K562 (cell line): Measurements from ENCODE around the gene PIP5KL1. TPM values are rescaled to one million over a fixed set of nuclear protein-coding genes. Genes with fewer than 3 reads are reported as not detected.
A peak's percentile ranks its signal among the peaks of the same experiment; 100 is the strongest.

Experiments used
- ARID1B ChIP-seq: fragments of 450-650 bp; IDR thresholded peaks from 2 replicates; pipeline ENCODE4 v1.6.1; 2016; ENCODE audit warnings: antibody characterized with exemption, mild to moderate bottlenecking, inconsistent platforms
- C11orf30 ChIP-seq: fragments of 450-650 bp; IDR thresholded peaks from 2 replicates; pipeline ENCODE4 v1.6.1; 2016; ENCODE audit warnings: low read depth, mild to moderate bottlenecking
- CEBPG ChIP-seq, 3 experiments: fragments of 200-800 bp in 1 of 3; sonication (Bioruptor generic) in 1 of 3; sonication (generic) in 1 of 3; formaldehyde crosslinking in 1 of 3; IDR thresholded peaks in 2 of 3; conservative IDR thresholded peaks in 1 of 3; 2 replicates each; pipeline versions ENCODE4 v1.6.1 to v1.8.0; 2016 to 2022; ENCODE audit warnings: missing compliant biosample characterization in 2 of 3, missing genetic modification characterization in 2 of 3, mild to moderate bottlenecking in 1 of 3, missing genetic modification reagents in 1 of 3
- COPS2 ChIP-seq: fragments of 450-650 bp; conservative IDR thresholded peaks from 2 replicates; pipeline ENCODE4 v1.6.1; 2016; ENCODE audit warnings: mild to moderate bottlenecking, moderate library complexity
- CREBBP ChIP-seq: IDR thresholded peaks from one replicate; pipeline ENCODE4 v1.6.1; 2012; ENCODE audit warnings: low read depth, mild to moderate bottlenecking, control low read depth, inconsistent platforms, low read length
- HDAC2 ChIP-seq: fragments of 450-650 bp; IDR thresholded peaks from 2 replicates; pipeline ENCODE4 v1.6.1; 2016; ENCODE audit warnings: mild to moderate bottlenecking
- PHF20 ChIP-seq: fragments of 450-650 bp; IDR thresholded peaks from 2 replicates; pipeline ENCODE4 v1.6.1; 2018; ENCODE audit not compliant: partially characterized antibody
- POLR3A ChIP-seq: IDR thresholded peaks from 2 replicates; pipeline ENCODE4 v1.6.1; 2011; ENCODE audit warnings: borderline replicate concordance, mild to moderate bottlenecking, moderate library complexity; ENCODE audit not compliant: insufficient read length, insufficient read depth; ENCODE audit errors: extremely low read depth
- PTBP1 ChIP-seq: fragments of 200-400 bp; formaldehyde crosslinking; IDR thresholded peaks from 2 replicates; pipeline ENCODE4 v1.6.1; 2017; ENCODE audit warnings: low read depth, low read length
- SAP30 ChIP-seq: fragments of 200-600 bp; sonication (generic); IDR thresholded peaks from 2 replicates; pipeline ENCODE4 v1.6.1; 2012; ENCODE audit warnings: borderline replicate concordance, low read depth, mild to moderate bottlenecking, moderate library complexity, low read length, control low read depth, inconsistent platforms; ENCODE audit not compliant: insufficient read depth, poor library complexity, severe bottlenecking
- SIN3B ChIP-seq: fragments of 450-650 bp; IDR thresholded peaks from 2 replicates; pipeline ENCODE4 v1.6.1; 2017; ENCODE audit warnings: low read depth, mild to moderate bottlenecking, moderate library complexity
- SMARCA5 ChIP-seq: fragments of 450-650 bp; IDR thresholded peaks from 2 replicates; pipeline ENCODE4 v1.6.1; 2016
- SNRNP70 ChIP-seq: fragments of 200-400 bp; formaldehyde crosslinking; optimal IDR thresholded peaks from 2 replicates; pipeline ENCODE3; 2017; ENCODE audit warnings: low read depth, low read length
- SP1 ChIP-seq: sonication (generic); formaldehyde crosslinking; IDR thresholded peaks from 2 replicates; pipeline ENCODE4 v1.8.1; 2022; ENCODE audit warnings: mild to moderate bottlenecking, missing genetic modification reagents
- U2AF2 ChIP-seq: fragments of 200-400 bp; formaldehyde crosslinking; optimal IDR thresholded peaks from 2 replicates; pipeline ENCODE3; 2017; ENCODE audit warnings: low read depth, mild to moderate bottlenecking, low read length
- ZNF124 ChIP-seq: sonication (generic); formaldehyde crosslinking; IDR thresholded peaks from 2 replicates; pipeline ENCODE4 v1.8.1; 2022; ENCODE audit warnings: missing genetic modification reagents
- ZNF140 ChIP-seq: fragments of 250-450 bp; sonication (Bioruptor Pico); IDR thresholded peaks from 2 replicates; pipeline ENCODE4 v1.8.0; 2021; ENCODE audit warnings: moderate library complexity, mild to moderate bottlenecking, inconsistent platforms
- ZNF174 ChIP-seq: fragments of 250-450 bp; sonication (Bioruptor Pico); IDR thresholded peaks from 2 replicates; pipeline ENCODE4 v1.4.0; 2020; ENCODE audit warnings: mild to moderate bottlenecking
- ZNF197 ChIP-seq: fragments of 200-800 bp; sonication (Bioruptor generic); IDR thresholded peaks from 2 replicates; pipeline ENCODE4 v1.6.1; 2016; ENCODE audit warnings: low read depth, missing genetic modification characterization, missing compliant biosample characterization
- ZNF764 ChIP-seq: fragments of 250-450 bp; sonication (Bioruptor Pico); IDR thresholded peaks from 2 replicates; pipeline ENCODE4 v1.4.0; 2020; ENCODE audit warnings: low read depth, mild to moderate bottlenecking, moderate library complexity
- ZZZ3 ChIP-seq: fragments of 450-650 bp; IDR thresholded peaks from 2 replicates; pipeline ENCODE4 v1.6.1; 2016; ENCODE audit warnings: antibody characterized with exemption, mild to moderate bottlenecking, moderate library complexity
- polyA plus RNA-seq, 8 experiments: library from polyadenylated mRNA; depleted of rRNA in 4 of 8; stranded (reverse) in 5 of 8; unstranded in 3 of 8; fragments of >200 nt; fragmentation: Nextera tagmentation in 2 of 8; fragmentation: Illumina TruSeq in 1 of 8; extraction: Ambion mirVana in 2 of 8; extraction: Trizol in 1 of 8; gene quantifications; 2 replicates each; pipeline versions ENCODE4 v1.2.1 to v1.2.3, GENCODE V29; 2011 to 2014; ENCODE audit warnings: inconsistent platforms in 1 of 8, missing spikeins in 1 of 8
- total RNA-seq, 7 experiments: library from RNA; depleted of rRNA in 6 of 7; stranded (reverse); fragments of >200 nt in 6 of 7; fragmentation: Illumina TruSeq in 2 of 7; extraction: Trizol in 2 of 7; gene quantifications; 2 replicates each; pipeline versions ENCODE4 v1.2.1 to v1.2.3, GENCODE V29; 2011 to 2021; ENCODE audit warnings: low replicate concordance in 1 of 7
- TF ChIP-seq, protein P1 (sequence below): fragments of 450-650 bp; IDR thresholded peaks from 2 replicates; pipeline ENCODE4 v1.6.1; 2016; ENCODE audit warnings: mild to moderate bottlenecking
- TF ChIP-seq, protein P2 (sequence below): fragments of 450-650 bp; conservative IDR thresholded peaks from 2 replicates; pipeline ENCODE4 v1.6.1; 2016; ENCODE audit warnings: missing genetic modification characterization, low read depth, mild to moderate bottlenecking, missing compliant biosample characterization, moderate library complexity
- TF ChIP-seq, protein P3 (sequence below): fragments of 250-450 bp; sonication (Bioruptor Pico); IDR thresholded peaks from 2 replicates; pipeline ENCODE4 v1.5.0; 2020; ENCODE audit warnings: mild to moderate bottlenecking

Gene PIP5KL1
- total and polyA plus RNA-seq, 9 of the 15 experiments (the other 6 are each of a cell fraction or from before 2014, with no cell fraction given): 0.18 to 4.8 (median 1.2) TPM

DNA sequence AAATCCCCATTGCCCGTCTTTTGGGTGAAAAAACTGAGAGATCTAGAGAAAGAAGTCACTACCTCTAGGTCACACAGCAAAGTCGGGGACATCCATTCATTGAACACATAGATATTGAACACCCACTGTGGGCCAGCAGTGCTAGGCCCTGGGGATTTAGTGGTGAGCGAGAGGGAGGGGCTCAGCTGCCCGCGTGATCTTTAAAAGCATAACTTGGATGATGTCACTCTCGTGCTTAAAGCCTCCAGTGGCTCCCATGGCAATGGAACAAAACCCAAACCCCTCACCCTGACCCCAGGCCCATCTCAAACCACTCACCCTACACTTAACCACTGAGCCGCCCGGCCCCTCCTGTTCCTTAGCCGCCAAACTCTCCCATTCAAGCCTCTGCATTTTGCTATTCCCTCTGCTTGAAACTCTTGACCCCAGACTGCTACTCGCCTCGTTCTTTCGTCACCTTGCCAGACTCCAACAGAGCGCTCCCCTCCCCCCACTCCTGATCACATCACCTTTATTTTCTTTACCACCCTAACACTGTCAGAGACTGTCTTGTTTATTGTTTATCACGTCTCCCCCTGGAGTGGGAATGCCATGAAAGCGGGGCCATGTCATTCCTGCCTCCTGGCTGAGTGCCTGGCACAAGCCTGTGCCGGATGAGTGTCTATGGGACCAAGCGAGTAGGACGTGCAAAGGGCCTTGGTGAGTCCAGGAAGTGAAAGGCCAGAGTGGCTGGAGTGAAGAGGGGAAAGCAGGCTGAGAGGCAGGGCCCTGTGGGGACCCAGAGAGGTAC lies 710 bp upstream of the PIP5KL1 start (continued):
- peak; percentile 52 for TF ChIP-seq CEBPG (CRISPR knock-in tag; IDR thresholded peaks at IDR 0.05)
- TF ChIP-seq CEBPG (tag; conservative IDR thresholded peaks at IDR 0.05 in 1 of 2, IDR thresholded peaks at IDR 0.05 in 1 of 2): no peak; a peak in 1 of 4 replicates
- no peak for TF ChIP-seq COPS2
- TF ChIP-seq, protein P1, sequence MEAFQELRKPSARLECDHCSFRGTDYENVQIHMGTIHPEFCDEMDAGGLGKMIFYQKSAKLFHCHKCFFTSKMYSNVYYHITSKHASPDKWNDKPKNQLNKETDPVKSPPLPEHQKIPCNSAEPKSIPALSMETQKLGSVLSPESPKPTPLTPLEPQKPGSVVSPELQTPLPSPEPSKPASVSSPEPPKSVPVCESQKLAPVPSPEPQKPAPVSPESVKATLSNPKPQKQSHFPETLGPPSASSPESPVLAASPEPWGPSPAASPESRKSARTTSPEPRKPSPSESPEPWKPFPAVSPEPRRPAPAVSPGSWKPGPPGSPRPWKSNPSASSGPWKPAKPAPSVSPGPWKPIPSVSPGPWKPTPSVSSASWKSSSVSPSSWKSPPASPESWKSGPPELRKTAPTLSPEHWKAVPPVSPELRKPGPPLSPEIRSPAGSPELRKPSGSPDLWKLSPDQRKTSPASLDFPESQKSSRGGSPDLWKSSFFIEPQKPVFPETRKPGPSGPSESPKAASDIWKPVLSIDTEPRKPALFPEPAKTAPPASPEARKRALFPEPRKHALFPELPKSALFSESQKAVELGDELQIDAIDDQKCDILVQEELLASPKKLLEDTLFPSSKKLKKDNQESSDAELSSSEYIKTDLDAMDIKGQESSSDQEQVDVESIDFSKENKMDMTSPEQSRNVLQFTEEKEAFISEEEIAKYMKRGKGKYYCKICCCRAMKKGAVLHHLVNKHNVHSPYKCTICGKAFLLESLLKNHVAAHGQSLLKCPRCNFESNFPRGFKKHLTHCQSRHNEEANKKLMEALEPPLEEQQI: no peak
- TF ChIP-seq, protein P2, sequence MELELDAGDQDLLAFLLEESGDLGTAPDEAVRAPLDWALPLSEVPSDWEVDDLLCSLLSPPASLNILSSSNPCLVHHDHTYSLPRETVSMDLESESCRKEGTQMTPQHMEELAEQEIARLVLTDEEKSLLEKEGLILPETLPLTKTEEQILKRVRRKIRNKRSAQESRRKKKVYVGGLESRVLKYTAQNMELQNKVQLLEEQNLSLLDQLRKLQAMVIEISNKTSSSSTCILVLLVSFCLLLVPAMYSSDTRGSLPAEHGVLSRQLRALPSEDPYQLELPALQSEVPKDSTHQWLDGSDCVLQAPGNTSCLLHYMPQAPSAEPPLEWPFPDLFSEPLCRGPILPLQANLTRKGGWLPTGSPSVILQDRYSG (tag): no peak
- TF ChIP-seq ARID1B: peak; percentile 65
- no peak for TF ChIP-seq ZNF174 (CRISPR knock-in tag)
- no peak for TF ChIP-seq ZZZ3
- no peak for TF ChIP-seq U2AF2
- peak; percentile 24; the same call in 1 of the 2 replicates for TF ChIP-seq HDAC2
- TF ChIP-seq POLR3A: no peak
- TF ChIP-seq PHF20: no peak
- TF ChIP-seq, protein P3, sequence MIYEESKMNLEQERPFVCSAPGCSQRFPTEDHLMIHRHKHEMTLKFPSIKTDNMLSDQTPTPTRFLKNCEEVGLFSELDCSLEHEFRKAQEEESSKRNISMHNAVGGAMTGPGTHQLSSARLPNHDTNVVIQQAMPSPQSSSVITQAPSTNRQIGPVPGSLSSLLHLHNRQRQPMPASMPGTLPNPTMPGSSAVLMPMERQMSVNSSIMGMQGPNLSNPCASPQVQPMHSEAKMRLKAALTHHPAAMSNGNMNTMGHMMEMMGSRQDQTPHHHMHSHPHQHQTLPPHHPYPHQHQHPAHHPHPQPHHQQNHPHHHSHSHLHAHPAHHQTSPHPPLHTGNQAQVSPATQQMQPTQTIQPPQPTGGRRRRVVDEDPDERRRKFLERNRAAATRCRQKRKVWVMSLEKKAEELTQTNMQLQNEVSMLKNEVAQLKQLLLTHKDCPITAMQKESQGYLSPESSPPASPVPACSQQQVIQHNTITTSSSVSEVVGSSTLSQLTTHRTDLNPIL (CRISPR knock-in tag): no peak
- TF ChIP-seq SAP30: peak; percentile 17
- TF ChIP-seq SP1 (CRISPR knock-in tag): no peak
- TF ChIP-seq C11orf30: no peak
- no peak for TF ChIP-seq SIN3B
- TF ChIP-seq PTBP1: peak; percentile 33; the same call in 1 of the 2 replicates
- TF ChIP-seq SNRNP70: no peak
- peak; percentile 48; the same call in 1 of the 2 replicates for TF ChIP-seq SMARCA5
- no peak for TF ChIP-seq ZNF197 (CRISPR knock-in tag)
- TF ChIP-seq ZNF140 (CRISPR knock-in tag): no peak
- TF ChIP-seq CREBBP: no peak
- TF ChIP-seq ZNF764: no peak
- no peak for TF ChIP-seq ZNF124 (CRISPR knock-in tag)
